ENCODE data around the gene ANKRD11. TPM values are rescaled to one million over a fixed set of nuclear protein-coding genes. Genes with fewer than 3 reads are reported as not detected.
A peak's percentile ranks its signal among the peaks of the same experiment; 100 is the strongest.

Gene ANKRD11
- total RNA-seq: 80.8 TPM

DNA sequence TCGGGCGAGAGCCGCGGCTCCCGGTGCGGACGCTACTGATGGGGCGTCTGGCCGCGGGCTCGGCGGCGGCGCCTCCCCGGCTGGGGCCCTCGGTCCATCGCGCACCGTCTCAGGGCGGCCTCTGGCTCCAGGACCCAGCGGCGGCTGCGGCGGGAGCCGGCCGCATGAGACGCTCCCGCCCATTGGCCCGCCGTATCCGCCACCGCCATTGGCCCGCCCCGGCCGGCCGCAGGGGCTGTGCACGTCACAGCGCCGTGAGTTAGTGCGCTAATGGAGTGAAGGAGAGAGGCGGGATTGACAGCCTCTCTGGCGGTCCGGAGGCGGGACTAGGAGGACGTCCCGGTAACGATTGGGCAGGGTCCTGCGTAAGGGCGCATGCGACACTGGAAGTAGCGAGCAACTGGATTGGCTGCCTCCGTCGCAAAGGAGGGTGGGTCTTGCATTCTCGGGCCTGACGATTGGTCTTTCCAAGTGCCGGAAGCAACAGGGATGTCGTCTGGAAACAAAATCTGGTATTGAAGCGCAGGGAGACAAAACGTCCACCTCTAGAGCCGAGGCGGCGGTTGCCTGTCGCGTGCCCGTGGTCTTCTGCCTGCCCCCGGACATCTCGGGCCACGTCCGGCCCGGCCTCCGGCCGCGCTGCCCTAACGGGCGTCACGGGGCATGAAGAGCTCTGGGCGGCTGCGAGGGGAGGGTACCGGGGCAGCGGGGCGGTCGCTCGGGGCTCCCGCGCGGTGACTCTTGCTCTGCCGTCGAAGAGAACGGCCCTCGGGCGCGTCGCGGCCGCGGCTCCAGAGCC is at the start of gene ANKRD11:
TSS of gene ANKRD11 (minus strand) at position 123 of the 799 bp plus-strand sequence. CDS start 173,542 bp downstream, outside the sequence.
- peak; percentile 96 to 99 (median 99) for DNase-seq (ENCODE audit: low read depth in 2 of 3, low spot score in 2 of 3)

DNA sequence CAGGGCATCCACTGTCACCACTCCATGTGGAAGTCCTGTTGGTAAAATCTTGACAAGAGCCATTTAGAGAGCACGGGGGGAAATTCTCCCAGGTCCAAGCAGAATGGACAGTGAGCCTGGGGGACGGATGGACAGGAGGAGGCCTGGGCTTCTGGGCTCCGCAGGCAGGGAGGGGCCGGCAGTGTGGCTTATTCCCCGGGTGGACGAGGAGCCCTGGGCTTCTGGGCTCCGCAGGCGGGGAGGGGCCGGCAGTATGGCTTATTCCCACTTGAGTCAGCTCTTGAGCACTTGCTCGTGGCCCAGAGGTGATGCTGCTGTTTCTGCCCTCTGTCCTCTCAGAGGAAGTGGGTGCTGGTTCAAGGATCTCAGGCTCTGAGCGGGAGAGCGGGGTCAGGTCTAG is 47.9 kb upstream of the ANKRD11 start:
- no peak for DNase-seq (ENCODE audit: low read depth in 2 of 3, low spot score in 2 of 3)

DNA sequence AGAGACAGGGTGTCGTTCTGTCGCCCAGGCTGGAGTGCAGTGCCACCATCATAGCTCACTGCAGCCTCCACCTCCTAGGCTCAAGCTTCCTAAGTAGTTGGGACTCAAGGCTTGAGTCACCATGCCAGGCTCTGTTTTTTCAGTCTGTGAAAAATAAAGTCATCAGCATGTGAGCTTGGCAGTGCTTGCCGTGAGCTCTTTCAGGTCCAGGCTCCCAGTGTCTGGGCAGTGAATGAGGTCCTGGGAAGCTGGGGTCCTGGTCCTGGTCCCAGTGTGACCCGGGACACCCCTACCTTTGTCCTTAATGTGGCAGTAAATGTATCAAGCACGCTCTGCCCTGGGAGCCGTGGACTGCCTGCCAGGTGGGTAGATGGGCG is 47.2 kb upstream of the ANKRD11 start:
- DNase-seq (ENCODE audit: low read depth in 2 of 3, low spot score in 2 of 3): no peak

DNA sequence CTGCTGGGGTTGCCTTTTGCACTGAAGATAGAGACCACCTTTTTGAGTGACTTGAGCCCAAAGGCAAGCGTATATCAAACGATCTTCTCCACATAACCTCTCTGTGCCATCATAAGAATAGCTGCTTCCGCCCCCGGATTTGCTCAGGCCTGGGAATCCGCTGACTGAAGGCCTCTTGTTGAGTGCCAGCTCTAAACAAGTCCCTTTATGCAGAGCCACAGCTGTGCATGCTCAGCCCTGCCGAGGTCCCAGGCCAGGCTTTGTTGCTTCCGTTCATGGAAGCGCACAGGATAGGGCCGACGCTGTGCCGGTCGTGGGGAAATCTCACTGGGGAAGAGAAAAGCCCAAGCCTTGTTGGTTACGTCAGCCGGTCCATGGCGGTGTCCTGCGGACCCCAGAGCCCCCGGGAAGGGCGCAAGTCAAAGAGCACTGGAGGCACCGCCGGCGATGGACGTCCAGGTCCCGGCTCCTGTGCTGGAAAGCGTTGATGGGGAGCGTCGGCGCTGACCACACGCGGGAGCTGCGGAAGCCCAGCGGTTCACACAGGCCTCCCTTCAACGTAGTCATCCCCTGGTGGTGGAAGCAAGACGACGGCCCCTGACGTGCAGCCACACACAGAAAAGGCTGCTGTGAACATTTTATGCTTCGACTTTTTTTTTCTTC is 46.7 kb upstream of the ANKRD11 start:
- no peak for DNase-seq (ENCODE audit: low read depth in 2 of 3, low spot score in 2 of 3)

DNA sequence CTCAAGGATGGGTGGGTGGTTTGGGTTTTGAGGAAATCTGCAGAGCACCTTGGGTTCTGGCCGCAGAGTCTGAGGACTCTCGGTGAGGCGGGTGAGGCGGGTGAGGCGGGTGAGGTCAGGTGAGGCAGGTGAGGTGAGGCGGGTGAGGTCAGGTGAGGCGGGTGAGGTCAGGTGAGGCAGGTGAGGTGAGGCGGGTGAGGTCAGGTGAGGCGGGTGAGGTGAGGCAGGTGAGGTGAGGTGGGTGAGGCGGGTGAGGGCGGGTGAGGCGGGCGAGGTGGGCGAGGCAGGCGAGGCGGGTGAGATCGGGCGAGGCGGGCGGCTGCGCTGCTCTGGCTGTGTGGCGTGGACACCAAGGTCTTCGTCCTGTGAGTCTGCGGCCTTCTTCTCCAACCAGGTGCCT is 46.0 kb upstream of the ANKRD11 start:
- no peak for DNase-seq (ENCODE audit: low read depth in 2 of 3, low spot score in 2 of 3)

DNA sequence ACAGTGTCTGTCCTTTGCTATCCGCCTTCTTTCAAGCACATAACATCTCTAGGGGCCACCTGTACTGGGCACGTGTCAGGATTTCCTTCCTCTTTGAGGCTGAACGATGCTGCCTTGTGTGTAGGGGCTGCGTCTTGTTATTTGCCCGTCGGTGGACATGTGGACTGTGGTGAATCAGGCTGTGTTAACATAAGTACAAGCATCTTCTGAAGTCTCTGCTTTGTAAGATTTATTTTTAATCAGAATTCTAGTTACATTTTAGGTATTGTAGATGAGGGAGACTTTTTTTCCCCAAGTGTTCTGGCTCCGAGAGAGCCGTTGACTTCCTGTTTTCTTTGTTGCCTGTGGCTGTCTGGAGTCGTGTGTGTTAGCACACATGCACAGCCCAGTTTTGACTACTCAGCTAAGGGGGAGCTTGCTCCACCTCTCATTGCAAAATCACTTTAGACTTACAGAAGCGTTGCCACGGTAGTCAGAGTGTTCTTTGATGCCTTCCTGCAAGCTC is 43.9 kb upstream of the ANKRD11 start:
- peak; percentile 13 to 93 (median 88) for DNase-seq (ENCODE audit: low read depth in 2 of 3, low spot score in 2 of 3)

DNA sequence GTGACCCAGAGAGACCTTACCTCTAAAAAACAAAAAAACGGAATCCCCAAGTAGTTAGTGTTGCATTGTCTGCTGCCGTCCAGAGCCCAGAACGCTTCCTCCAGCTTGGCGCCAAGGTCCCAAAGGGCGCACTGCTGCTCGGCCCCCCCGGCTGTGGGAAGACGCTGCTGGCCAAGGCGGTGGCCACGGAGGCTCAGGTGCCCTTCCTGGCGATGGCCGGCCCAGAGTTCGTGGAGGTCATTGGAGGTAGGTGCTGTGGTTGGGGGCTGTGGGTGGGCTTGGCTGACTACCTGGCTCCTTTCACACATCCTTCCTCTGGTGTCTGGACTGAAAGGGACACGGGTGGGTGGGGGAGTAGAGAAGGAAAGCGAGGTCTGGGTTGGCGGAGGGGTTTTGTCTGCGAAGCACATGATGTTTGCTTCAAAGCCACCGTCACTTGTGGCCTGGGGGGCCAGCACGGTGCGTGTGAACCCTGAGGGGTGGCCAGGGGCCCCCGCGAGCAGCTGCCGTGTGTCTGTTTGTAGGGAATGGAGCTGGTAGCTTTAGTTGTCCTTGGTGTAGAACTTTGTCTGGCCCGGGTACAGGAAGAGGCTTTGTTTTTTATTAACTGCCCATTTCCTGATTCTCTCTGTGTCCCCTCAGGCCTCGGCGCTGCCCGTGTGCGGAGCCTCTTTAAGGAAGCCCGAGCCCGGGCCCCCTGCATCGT is 41.6 kb upstream of the ANKRD11 start:
- DNase-seq (ENCODE audit: low read depth in 2 of 3, low spot score in 2 of 3): no peak

DNA sequence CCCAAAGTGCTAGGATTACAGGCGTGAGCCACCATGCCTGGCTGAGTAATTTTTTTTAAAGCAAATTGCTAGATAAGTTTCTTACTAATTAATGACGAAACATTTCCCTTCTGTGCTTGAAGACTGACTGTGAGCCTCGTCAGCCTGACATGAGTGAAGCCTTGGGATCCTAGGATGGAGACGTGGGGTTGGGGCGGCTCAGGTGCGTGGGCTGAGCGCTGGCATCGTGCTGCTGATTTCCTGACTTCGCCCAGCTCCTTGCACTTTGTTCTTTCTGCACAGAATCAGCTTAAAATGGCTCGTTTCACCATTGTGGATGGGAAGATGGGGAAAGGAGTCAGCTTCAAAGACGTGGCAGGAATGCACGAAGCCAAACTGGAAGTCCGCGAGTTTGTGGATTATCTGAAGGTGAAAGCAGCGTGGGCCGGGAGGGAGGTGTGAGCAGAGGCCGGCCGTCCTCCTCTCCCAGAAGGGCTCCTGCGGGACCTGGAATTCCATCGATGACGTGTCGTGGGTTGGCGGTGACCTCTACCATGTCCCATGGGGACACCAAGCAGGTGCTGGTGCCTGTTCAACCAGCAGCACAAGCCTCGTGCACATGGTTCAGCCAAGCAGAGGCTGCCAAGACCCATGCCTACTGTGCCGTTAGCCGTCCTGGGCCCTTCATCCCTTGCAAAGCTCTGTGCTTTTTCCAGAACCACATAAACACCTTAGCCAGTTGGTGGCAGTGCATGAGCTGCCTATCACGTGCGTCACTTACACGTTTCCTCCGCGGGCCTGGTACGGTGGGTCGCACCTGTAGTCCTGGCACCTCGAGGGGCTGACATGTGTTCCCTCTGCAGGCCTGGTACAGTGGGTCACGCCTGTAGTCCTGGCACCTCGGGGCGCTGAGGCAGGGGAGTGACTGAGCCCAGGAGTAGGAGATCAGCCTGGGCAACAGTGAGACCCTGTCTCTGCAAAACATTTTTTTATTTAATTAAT is 40.3 kb upstream of the ANKRD11 start:
- no peak for DNase-seq (ENCODE audit: low read depth in 2 of 3, low spot score in 2 of 3)

DNA sequence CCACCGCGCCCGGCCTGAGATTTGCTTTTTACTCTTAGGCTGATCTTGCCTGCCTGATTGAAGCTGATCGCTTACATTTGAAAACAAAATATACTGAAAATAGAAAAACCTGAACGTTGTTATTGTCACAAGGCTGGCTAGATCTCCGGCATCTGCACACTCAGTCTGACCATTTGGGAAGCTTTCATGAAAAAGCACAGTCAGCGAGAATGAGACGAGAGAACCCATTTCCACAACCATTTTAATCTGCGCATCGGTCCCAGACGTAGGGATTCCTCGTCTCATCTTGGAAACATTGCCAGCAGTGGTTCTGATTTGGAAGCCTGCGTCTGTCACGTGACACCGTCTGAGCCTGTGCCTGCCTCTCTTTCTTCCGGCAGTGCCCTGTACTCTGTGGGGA is 38.7 kb upstream of the ANKRD11 start:
- no peak for DNase-seq (ENCODE audit: low read depth in 2 of 3, low spot score in 2 of 3)

DNA sequence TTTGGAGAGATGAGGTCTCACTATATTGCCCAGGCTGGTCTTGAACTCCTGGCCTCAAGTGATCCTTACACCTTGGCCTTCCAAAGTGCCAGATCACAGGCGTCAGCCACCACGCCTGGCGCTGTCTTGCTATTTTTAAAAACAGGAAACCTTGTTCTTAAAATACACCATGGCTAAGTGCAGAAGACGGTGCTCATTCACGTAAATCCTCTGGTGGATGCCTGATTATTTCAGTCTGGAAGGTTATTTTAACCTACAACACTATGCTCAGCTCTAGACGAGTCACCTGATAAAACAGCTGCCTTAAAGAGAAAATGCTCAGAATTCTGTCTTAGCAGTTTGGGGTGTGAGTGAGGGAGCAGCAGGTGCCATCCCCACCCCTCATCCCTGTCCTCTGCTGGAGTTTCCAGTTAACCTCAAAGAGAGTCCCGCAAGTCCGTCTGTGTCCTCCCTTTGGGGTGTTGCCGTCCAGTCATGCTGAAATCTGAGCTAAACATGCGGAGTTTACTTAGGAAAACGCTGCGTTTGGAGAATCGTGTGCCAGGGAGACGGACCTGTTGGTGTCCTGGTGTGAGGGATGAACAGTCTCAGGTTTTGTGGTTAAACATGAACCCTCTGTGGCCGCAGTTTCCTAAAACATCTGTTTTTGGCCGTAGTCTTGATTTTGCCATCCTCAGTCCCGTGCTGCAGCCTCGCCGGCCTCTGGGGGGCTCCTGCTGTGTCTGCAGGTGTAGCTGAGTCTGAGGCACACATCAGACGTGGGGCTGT is 35.0 kb upstream of the ANKRD11 start:
- no peak for DNase-seq (ENCODE audit: low read depth in 2 of 3, low spot score in 2 of 3)

DNA sequence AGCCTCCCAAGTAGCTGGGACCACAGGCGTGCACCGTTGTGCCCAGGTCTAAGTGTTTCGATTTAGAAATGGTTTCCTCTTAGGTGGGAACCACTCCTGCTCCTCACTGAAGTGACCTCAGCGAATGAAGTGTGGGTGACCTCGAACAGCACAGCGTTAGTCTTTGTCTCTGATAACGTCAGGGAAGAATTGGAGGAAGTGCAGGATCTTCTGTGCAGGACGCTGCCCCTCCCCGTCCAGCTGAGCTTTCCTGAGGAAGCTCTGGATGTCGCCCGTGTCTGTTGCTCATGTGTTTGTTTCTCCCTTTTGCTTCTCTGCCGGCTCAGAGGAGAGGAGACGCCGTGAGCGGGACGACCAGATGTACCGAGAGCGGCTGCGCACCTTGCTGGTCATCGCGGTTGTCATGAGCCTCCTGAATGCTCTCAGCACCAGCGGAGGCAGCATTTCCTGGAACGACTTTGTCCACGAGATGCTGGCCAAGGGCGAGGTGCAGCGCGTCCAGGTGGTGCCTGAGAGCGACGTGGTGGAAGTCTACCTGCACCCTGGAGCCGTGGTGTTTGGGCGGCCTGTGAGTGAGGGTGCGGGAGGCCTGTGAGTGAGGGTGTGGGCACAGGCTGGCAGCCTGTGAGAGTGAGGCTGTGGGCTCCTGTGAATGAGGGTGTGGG is 33.5 kb upstream of the ANKRD11 start:
- no peak for DNase-seq (ENCODE audit: low read depth in 2 of 3, low spot score in 2 of 3)

DNA sequence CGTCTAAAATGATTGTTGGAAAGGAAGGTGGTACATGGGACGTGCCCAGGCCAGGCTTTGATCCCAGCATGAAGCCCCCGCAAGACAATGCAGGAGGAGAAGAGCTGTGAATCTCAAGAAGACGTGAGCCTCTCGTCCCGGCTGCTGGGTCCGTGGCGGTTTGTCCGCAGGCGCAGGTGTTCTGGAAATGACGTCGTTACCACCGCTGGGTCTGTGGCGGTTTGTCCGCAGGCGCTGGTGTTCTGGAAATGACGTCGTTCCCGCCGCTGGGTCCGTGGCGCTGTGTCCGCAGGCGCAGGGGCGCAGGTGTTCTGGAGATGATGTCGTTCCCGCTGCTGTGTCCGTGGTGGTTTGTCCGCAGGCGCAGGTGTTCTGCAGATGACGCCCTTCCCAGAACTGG is 31.9 kb upstream of the ANKRD11 start:
- DNase-seq (ENCODE audit: low read depth in 2 of 3, low spot score in 2 of 3): no peak

DNA sequence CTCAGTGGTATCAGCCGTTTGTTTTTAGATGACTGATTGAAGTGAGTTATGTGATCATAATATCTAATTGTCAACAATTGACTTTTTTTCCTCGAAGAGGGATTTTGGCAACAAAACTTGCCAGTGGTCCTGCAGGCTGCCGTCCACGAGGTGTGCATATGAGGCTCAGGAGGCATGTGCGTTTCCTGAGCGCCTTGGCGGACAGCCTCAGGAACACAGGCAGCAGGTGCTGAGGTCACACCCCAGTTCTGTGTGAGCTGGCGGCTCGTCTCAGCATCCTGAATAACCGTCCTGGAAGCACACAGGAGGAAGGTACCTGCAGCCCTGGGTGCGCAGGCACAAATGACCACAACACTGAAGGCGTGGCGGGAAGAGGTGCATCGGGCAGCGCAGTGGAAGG is 29.5 kb upstream of the ANKRD11 start:
- DNase-seq (ENCODE audit: low read depth in 2 of 3, low spot score in 2 of 3): no peak

DNA sequence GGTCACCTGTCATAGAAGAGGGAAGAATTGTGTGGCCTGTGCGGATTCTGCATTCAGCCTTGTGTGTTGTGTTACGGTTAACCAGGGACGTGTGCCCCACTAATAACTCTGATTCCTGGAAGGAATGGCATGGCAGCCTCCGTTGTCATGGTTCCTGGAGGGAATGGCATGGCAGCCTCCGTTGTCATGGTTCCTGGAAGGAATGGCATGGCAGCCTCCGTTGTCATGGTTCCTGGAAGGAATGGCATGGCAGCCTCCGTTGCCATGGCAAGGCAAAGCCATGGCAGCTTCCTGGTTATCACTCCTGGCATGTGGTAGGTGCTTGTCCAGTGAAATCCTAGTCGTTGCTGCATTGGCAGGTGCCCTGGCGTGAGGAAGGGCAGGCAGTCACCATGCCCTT is 26.8 kb upstream of the ANKRD11 start:
- DNase-seq (ENCODE audit: low read depth in 2 of 3, low spot score in 2 of 3): no peak

DNA sequence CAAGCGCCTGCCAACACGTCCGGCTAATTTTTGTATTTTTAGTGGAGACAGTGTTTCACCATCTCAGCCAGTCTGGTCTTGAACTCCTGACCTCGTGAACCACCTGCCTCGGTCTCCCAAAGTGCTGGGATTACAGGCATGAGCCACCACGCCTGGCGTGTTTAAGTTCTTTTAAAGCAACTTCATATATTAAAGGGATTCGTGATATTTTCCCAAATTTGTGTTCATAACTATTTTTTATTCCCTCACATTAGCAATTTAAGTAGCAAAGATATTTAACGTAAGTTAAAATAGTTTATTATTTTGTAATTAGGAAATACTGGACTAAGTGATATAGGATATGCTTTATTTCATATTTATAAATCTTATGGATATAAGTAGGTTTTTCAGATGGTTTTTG is 22.1 kb upstream of the ANKRD11 start:
- no peak for DNase-seq (ENCODE audit: low read depth in 2 of 3, low spot score in 2 of 3)

DNA sequence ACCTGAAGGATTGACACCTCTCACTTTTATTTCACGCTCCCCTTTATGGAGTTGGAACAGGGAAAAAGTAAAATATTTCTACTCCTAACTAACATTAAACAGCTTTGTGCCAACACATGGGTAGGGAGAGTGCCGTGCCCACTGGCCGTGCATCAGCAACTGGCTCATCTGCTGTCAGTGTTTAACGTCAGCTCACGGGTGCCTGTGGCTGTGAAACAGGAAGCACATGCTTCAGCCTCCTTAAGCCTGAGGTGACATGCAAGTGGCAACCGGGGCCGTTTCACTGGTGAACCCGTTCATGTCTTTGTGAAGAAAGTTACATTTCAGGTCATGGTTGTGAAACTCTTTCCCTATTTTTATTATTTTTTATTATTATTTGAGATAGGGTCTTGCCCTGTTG is 21.0 kb upstream of the ANKRD11 start:
- peak in 1 of 3 donors; percentile 58 for DNase-seq (ENCODE audit: low read depth in 2 of 3, low spot score in 2 of 3)

DNA sequence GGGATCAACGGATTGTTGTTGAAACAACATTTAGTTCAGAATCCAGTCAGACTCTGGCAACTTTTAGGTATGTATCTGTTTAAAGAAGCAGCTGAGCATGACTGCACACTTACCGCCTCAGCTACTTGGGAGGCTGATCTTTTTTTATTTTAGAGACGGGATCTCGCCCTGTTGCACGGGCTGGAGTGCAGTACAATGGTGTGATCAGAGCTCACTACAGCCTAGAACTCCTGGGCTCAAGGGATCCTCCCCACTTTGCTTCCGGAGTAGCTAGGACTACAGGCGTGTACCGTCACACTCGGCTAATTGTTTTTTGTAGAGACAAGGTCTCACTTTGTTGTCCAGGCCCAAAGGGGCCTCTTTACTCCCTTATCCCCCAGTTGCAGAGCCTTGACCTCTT is 20.2 kb upstream of the ANKRD11 start:
- DNase-seq (ENCODE audit: low read depth in 2 of 3, low spot score in 2 of 3): no peak

DNA sequence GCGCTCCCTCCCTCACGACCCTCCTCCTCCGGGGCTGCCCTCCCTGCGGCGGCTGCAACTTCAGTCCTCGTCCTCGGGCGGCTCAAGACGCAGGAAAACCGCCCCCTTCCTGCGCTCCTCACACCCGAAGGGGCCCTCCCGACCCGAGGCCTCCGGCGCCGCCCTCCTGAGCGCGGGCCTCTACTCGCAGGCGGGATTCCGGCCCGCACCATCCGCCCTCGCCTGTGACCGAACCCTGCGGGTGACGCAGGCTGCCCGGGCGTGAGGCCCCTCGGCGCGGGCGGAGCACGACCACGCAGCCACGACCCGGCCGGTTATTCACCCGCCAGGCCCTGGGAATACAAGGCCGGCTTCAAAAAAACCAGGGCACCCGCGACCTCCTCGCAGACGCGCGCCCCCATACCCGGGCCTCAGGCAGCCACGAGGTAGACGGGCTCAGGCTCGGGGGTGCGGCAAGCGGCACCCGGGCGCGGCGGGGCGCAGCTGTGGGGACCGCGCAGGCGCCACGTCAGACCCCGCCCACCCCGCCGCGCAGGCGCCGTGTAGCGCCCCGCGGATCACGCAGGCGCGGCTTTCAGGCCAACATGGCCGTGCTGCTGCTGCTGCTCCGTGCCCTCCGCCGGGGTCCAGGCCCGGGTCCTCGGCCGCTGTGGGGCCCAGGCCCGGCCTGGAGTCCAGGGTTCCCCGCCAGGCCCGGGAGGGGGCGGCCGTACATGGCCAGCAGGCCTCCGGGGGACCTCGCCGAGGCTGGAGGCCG is 17.7 kb upstream of the ANKRD11 start, which contains the start of gene SPG7:
TSS of gene SPG7 (plus strand) at position 570 of the 757 bp plus-strand sequence. CDS start at position 585, 15 bp downstream.
- peak; percentile 88 to 96 (median 89) for DNase-seq (ENCODE audit: low read depth in 2 of 3, low spot score in 2 of 3)

Data from hematopoietic multipotent progenitor cell (in vitro differentiated cells).